Trophoblast cell (in vitro differentiated cells and primary cell): Measurements from ENCODE around the gene ANXA4.

ENCODE experiments used
- DNase-seq, 2 donors: peaks; one replicate each; pipeline ENCODE4 v3.0.0-alpha.2; 2016
- H2AFZ ChIP-seq: 2 replicates; pipeline ENCODE4 v1.6.1; 2013; ENCODE audit warnings: low read length, moderate library complexity, mild to moderate bottlenecking; ENCODE audit not compliant: insufficient read depth, poor library complexity
- H2AK5ac ChIP-seq: 2 replicates; pipeline ENCODE4 v1.6.1; 2013; ENCODE audit warnings: mild to moderate bottlenecking, low read length
- H2BK120ac ChIP-seq: 2 replicates; pipeline ENCODE4 v1.6.1; 2013; ENCODE audit warnings: low read length, mild to moderate bottlenecking, moderate library complexity; ENCODE audit not compliant: insufficient read depth, poor library complexity
- H2BK12ac ChIP-seq: 2 replicates; pipeline ENCODE4 v1.6.1; 2013; ENCODE audit warnings: mild to moderate bottlenecking, low read length, moderate library complexity
- H2BK5ac ChIP-seq: 2 replicates; pipeline ENCODE4 v1.6.1; 2013; ENCODE audit warnings: low read length, low read depth, moderate library complexity, mild to moderate bottlenecking; ENCODE audit not compliant: poor library complexity
- H3K14ac ChIP-seq: 2 replicates; pipeline ENCODE4 v1.6.1; 2013; ENCODE audit warnings: mild to moderate bottlenecking, low read length
- H3K18ac ChIP-seq: 2 replicates; pipeline ENCODE4 v1.6.1; 2013; ENCODE audit warnings: mild to moderate bottlenecking, low read length
- H3K23ac ChIP-seq: 2 replicates; pipeline ENCODE4 v1.6.1; 2013; ENCODE audit warnings: low read length
- H3K27ac ChIP-seq: 2 replicates; pipeline ENCODE4 v1.5.1; 2013; ENCODE audit warnings: low read depth, mild to moderate bottlenecking, inconsistent platforms, low read length, moderate library complexity
- H3K27me3 ChIP-seq: 2 replicates; pipeline ENCODE4 v1.6.1; 2013; ENCODE audit warnings: inconsistent platforms, mild to moderate bottlenecking, low read length, moderate library complexity; ENCODE audit not compliant: insufficient read depth
- H3K36me3 ChIP-seq, 2 experiments: 1 replicate in 1 of 2; 2 replicates in 1 of 2; pipeline ENCODE4 v1.6.1; 2013; ENCODE audit warnings: low read length in 2 of 2, mild to moderate bottlenecking in 2 of 2, moderate library complexity in 1 of 2; ENCODE audit not compliant: insufficient read depth in 2 of 2, control insufficient read depth in 1 of 2
- H3K4ac ChIP-seq: 2 replicates; pipeline ENCODE4 v1.6.1; 2013; ENCODE audit warnings: low read depth, mild to moderate bottlenecking, low read length, moderate library complexity
- H3K4me1 ChIP-seq, 2 experiments: 1 replicate in 1 of 2; 2 replicates in 1 of 2; pipeline ENCODE4 v1.6.1; 2013; ENCODE audit warnings: low read length in 2 of 2, mild to moderate bottlenecking in 2 of 2, moderate library complexity in 1 of 2; ENCODE audit not compliant: insufficient read depth in 2 of 2, control insufficient read depth in 1 of 2
- H3K4me2 ChIP-seq: 2 replicates; pipeline ENCODE4 v1.6.1; 2013; ENCODE audit warnings: inconsistent platforms, mild to moderate bottlenecking, low read length, moderate library complexity
- H3K4me3 ChIP-seq: 2 replicates; pipeline ENCODE4 v1.5.1; 2013; ENCODE audit warnings: mild to moderate bottlenecking, low read depth, low read length, inconsistent platforms
- H3K79me1 ChIP-seq: one replicate; pipeline ENCODE4 v1.6.1; 2013; ENCODE audit warnings: low read length
- H3K79me2 ChIP-seq: 2 replicates; pipeline ENCODE4 v1.6.1; 2013; ENCODE audit warnings: low read length, mild to moderate bottlenecking; ENCODE audit not compliant: control insufficient read depth, insufficient read depth, poor library complexity
- H3K9ac ChIP-seq: 2 replicates; pipeline ENCODE4 v1.6.1; 2013; ENCODE audit warnings: mild to moderate bottlenecking, low read length
- H3K9me3 ChIP-seq: 2 replicates; pipeline ENCODE4 v1.6.1; 2013; ENCODE audit warnings: low read depth, mild to moderate bottlenecking, control low read depth, inconsistent platforms, low read length; ENCODE audit not compliant: insufficient read depth
- H4K12ac ChIP-seq: 2 replicates; pipeline ENCODE4 v1.6.1; 2013; ENCODE audit warnings: low read depth, mild to moderate bottlenecking, low read length, moderate library complexity
- H4K8ac ChIP-seq: 2 replicates; pipeline ENCODE4 v1.6.1; 2013; ENCODE audit warnings: low read depth, mild to moderate bottlenecking, low read length, moderate library complexity
- H4K91ac ChIP-seq: one replicate; pipeline ENCODE4 v1.6.1; 2013; ENCODE audit warnings: low read depth, mild to moderate bottlenecking, low read length, moderate library complexity
- WGBS: extraction: QIAGEN DNeasy Blood & Tissue Kit; methylation state at CpG from one replicate; pipeline ENCODE4 v1.1.7; 2013; ENCODE audit warnings: missing lambda C conversion rate; ENCODE audit not compliant: insufficient read length, insufficient coverage; ENCODE audit errors: extremely low coverage; 5-methylcytosine and 5-hydroxymethylcytosine counted together

The ANXA4 gene

GRCh38 chr2:69790601-69790959 is 48.6 kb downstream of the ANXA4 start:
- Histone ChIP-seq H4K8ac (no peak overlapping the region), H3K18ac (no peak overlapping the region), H3K36me3 (peaks cover 0 to 4% of the 10 kb centered on the region in 2 experiments), H2BK5ac (peak overlapping the region; percentile 95), H4K91ac (peak overlapping the region; percentile 94), H3K4me3 (no peak overlapping the region), H3K14ac (peak overlapping the region; percentile 59), H3K4me2 (no peak overlapping the region), H2AK5ac (no peak overlapping the region), H3K79me2 (peaks cover 2% of the 10 kb centered on the region), H3K79me1 (peaks cover 13% of the 10 kb centered on the region), H3K27me3 (no peaks in the 10 kb centered on the region), H4K12ac (no peak overlapping the region), H2BK120ac (peak overlapping the region; percentile 68), H2AFZ (no peak overlapping the region), H3K4ac (no peak overlapping the region), H3K4me1 (peaks cover 4 to 13% of the 10 kb centered on the region in 2 experiments), H3K23ac (no peak overlapping the region), H3K9ac (no peak overlapping the region), H2BK12ac (peak overlapping the region; percentile 82), H3K27ac (peak overlapping the region; percentile 93), H3K9me3 (no peaks in the 10 kb centered on the region)
- no CpG with 5 or more reads among the region's 1 CpG for WGBS
- DNase-seq = no peak

GRCh38 chr2:69791045-69791444 is 49.1 kb downstream of the ANXA4 start:
- H2BK120ac ChIP-seq = no peak overlapping the region
- H3K79me2 ChIP-seq = peaks cover 2% of the 10 kb centered on the region
- H3K4me1 ChIP-seq = peaks cover 8 to 17% of the 10 kb centered on the region in 2 experiments
- H3K9ac ChIP-seq = no peak overlapping the region
- DNase-seq = no peak
- H3K9me3 ChIP-seq = no peaks in the 10 kb centered on the region
- H3K79me1 ChIP-seq = peaks cover 13% of the 10 kb centered on the region
- H2AFZ ChIP-seq = no peak overlapping the region
- H2BK5ac ChIP-seq = no peak overlapping the region
- H3K36me3 ChIP-seq = peaks cover 0 to 4% of the 10 kb centered on the region in 2 experiments
- H3K23ac ChIP-seq = no peak overlapping the region
- no peaks in the 10 kb centered on the region for H3K27me3 ChIP-seq
- H3K4ac ChIP-seq = no peak overlapping the region
- no peak overlapping the region for H2BK12ac ChIP-seq
- no peak overlapping the region for H2AK5ac ChIP-seq
- no peak overlapping the region for H3K18ac ChIP-seq
- no peak overlapping the region for H3K4me2 ChIP-seq
- H3K4me3 ChIP-seq = no peak overlapping the region
- H4K8ac ChIP-seq = no peak overlapping the region
- H3K14ac ChIP-seq = no peak overlapping the region
- peak overlapping the region; percentile 13 for H3K27ac ChIP-seq
- no peak overlapping the region for H4K91ac ChIP-seq
- no peak overlapping the region for H4K12ac ChIP-seq

- H3K79me2 ChIP-seq = no peaks in the 10 kb centered on the region
- WGBS = no CpG with 5 or more reads among the region's 1 CpG
Observed at GRCh38 chr2:69796174-69796573, 54.2 kb downstream of the ANXA4 start.

GRCh38 chr2:69797235-69797634 is 55.3 kb downstream of the ANXA4 start:
- Histone ChIP-seq H2BK12ac (no peak overlapping the region), H2AFZ (no peak overlapping the region), H2BK5ac (peak overlapping the region; percentile 6), H3K4me3 (no peak overlapping the region), H4K12ac (no peak overlapping the region), H3K18ac (no peak overlapping the region), H3K27ac (peak overlapping the region; percentile 84), H3K36me3 (no peaks in the 10 kb centered on the region), H3K9me3 (peaks cover 1% of the 10 kb centered on the region), H4K91ac (peak overlapping the region; percentile 17), H4K8ac (no peak overlapping the region), H2AK5ac (no peak overlapping the region), H3K4ac (no peak overlapping the region), H3K79me1 (peaks cover 15% of the 10 kb centered on the region), H3K79me2 (no peaks in the 10 kb centered on the region), H3K23ac (no peak overlapping the region), H3K9ac (no peak overlapping the region), H3K4me1 (peaks cover 28 to 34% of the 10 kb centered on the region in 2 experiments), H3K14ac (no peak overlapping the region), H2BK120ac (no peak overlapping the region), H3K27me3 (no peaks in the 10 kb centered on the region), H3K4me2 (no peak overlapping the region)
- peak in 1 of 2 donors; percentile 35 for DNase-seq
- no CpG with 5 or more reads among the region's 4 CpGs for WGBS

More at GRCh38 chr2:69796174-69796573, 54.2 kb downstream of the ANXA4 start:
- Histone ChIP-seq H3K4me1 (peaks cover 28 to 34% of the 10 kb centered on the region in 2 experiments), H3K4ac (no peak overlapping the region), H3K4me2 (no peak overlapping the region), H3K9me3 (peaks cover 1% of the 10 kb centered on the region), H3K9ac (no peak overlapping the region), H4K12ac (no peak overlapping the region), H3K18ac (no peak overlapping the region), H2AFZ (no peak overlapping the region), H3K36me3 (no peaks in the 10 kb centered on the region), H4K91ac (no peak overlapping the region), H2BK5ac (no peak overlapping the region), H3K14ac (no peak overlapping the region), H3K27me3 (no peaks in the 10 kb centered on the region), H3K4me3 (no peak overlapping the region), H3K23ac (no peak overlapping the region), H3K79me1 (peaks cover 15% of the 10 kb centered on the region), H3K27ac (no peak overlapping the region), H4K8ac (no peak overlapping the region), H2BK12ac (no peak overlapping the region), H2BK120ac (no peak overlapping the region), H2AK5ac (no peak overlapping the region)
- peak in 1 of 2 donors; percentile 30 for DNase-seq
